HCEC 1CT (cell line): Measurements from ENCODE around the gene TALDO1.

Source experiments
- DNase-seq: peaks from one replicate; pipeline ENCODE4 v3.0.0-alpha.2; 2017

The TALDO1 gene

GRCh38 chr11:747158-748006 lies at the start of gene TALDO1:
TSS of gene TALDO1 (plus strand) at chr11:747464. CDS start at chr11:747482, 18 bp downstream.
- DNase-seq = peak; percentile 91

- peak; percentile 58 for DNase-seq
Observed at GRCh38 chr11:697811-698311, 49.4 kb upstream of the TALDO1 start.

GRCh38 chr11:698493-699115 lies 48.7 kb upstream of the TALDO1 start:
- no peak for DNase-seq

DNA sequence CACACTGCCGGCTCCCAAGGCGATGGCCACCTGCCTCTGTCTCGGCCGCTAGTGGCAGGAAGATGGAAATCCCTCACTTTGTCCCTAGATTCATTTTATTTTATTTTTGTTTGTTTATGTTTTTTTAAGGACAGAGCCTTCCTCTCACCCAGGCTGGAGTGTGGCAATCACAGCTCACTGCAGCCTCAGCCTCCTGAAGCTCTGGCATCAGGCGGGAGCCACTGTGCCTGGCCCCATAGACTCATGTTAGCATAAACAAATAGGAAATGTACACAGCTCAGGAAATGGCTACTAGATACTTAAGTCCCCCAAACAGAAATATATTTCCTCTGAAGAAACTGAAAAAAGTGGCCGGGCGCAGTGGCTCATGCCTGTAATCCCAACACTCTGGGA lies 48.2 kb upstream of the TALDO1 start:
- DNase-seq = no peak

GRCh38 chr11:699753-700152 lies 47.5 kb upstream of the TALDO1 start:
- no peak for DNase-seq

- no peak for DNase-seq
Observed at GRCh38 chr11:701741-702461, 45.4 kb upstream of the TALDO1 start.

DNA sequence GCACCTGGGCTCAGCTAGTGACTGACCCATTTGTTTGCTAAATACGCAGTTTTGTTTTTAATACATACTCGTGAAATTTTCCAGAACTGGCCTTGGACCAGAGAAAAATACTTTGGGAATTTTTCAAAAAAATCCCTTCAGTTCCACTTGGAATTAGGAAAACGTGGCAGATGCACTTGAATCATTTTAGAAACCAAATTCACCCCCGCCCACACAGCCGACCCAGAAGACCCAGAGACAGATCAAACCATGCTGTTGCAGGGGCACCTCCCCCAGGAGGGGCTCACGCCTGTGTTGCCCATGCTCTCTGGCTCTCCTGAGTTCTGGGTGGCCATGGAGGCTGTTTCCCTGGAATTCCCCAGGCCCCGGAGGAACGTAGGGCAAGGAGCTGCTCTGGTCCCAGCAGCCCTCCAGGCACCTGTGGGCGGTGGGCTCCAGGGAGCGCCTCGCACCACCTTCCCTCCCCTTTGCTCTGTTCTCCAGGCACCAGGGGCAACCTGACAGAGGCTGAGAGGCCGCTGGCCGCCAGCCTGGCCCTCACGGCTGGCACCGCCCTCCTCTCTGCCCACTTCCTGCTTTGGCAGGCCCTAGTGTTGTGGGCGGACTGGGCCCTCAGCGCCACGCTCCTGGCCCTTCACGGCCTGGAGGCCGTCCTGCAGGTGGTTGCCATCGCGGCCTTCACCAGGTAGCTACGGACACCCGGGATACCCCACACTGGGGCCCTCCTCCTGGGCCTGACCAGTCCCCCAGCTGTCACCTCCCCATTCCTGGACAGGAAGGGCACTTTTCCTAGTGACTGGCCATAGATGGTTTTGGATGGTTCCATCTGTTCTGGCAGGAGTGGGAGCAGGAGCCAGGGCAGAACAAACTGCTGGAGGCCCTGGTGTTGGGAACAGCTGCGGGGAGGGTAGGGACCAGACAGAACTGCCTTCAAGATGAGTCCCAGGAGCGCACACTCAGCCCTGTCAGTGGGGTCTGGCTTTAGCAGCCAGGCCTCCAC lies 44.5 kb upstream of the TALDO1 start:
- no peak for DNase-seq

DNA sequence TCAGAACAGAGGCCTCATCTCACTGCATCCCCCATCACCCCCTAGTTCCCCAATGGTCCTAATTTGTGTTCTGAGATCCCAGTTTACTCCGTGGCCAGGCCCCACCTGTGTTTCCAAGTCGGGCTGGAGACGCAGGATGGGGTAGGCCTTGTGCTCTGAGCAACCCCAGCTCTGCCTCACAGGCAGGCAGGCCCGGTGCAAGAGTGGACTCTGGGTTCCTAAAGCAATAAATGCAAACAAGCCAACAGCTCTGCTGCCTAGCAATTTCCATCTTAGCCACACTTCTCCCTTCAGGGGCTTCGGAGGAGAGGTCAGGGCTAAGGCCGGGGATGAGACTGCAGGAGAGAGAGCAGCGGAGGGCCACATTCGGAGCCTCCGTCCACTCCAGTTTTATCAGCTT lies 43.8 kb upstream of the TALDO1 start:
- DNase-seq = no peak

- DNase-seq = no peak
Observed at GRCh38 chr11:704228-704674, 43.0 kb upstream of the TALDO1 start.

GRCh38 chr11:704781-705645 lies 42.3 kb upstream of the TALDO1 start:
- DNase-seq = no peak

DNA sequence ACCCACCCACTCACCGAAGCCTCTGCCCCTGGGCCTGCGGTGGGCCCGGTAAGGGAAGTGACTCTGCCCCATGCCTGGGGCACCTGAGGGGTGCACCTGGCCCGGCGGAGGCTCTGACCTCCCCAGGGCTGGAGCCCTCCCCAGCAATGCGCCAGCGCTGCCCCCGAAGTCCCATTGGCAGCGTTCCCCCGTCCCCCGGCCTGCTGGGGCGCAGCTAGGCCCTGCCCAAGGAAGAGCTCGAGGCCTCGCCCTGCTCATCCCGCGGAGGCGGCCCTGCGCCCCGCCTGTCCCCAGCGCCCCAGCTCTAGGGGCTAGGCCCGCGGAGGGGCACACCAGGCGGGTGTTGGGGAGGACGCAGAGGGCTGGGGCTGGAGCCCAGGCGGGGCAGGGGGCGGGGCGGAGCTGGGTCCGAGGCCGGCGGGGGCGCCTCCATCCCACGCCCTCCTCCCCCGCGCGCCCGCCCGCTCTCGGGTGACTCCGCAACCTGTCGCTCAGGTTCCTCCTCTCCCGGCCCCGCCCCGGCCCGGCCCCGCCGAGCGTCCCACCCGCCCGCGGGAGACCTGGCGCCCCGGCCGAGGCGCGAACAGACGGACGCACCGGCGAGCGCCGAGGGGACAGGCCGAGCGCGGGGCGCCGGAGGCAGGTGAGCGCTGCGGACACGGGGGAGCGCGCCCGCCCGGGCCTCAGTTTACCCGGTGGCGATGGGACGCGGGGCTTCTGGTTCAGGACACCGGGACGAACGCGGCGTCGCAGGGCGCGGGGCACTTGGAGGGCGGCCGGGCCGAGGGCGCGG lies 41.4 kb upstream of the TALDO1 start, which contains the start of gene EPS8L2:
EPS8L2 (plus strand) TSS at position 586 of the 793 bp plus-strand sequence. CDS start 3,177 bp downstream, outside the sequence.
- DNase-seq = no peak

- peak; percentile 48 for DNase-seq
Observed at GRCh38 chr11:706439-706956, 40.8 kb upstream of the TALDO1 start.

DNA sequence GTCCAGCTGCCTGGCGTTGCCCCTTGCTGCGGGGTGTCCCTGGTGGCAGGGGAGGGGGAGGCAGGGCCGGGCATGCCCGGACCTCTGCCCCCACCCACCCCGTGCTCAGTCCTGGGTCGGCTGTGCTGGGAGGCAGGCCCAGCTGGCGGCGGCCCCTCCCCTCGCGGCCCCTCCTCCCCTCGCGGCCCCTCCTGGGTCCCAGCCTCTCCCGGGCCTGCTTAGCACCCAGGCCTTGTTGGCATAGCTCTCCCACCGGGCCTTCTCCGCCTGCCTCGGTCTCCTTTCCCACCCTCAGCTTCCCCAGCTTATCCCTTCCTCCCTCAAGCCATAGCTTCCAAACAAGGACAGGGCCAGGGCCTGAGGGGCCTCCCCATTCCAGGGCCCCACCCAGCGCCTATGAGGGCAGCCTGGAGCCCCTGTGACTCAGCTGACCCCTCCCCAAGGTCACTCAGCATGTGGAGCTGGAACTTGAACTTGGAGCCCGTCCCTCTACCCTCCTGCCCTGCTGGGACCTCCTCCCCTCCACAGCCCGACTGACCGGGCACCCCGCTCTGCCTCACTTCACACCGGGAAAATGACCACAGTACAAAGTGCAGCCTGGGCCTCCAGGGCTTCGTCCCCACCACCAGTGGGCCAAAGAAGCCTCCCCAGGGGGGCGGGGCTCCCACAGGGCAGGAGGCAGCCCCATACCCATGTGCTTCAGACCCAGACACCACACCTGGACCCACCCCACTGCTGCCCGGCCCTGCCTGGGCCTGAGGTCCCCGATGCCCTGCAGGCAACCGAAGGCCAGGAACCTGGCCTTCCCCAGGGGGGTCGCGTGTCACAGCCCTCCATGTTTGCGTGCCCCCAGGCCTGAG lies 40.1 kb upstream of the TALDO1 start:
- DNase-seq = peak; percentile 43

- DNase-seq = no peak
Observed at GRCh38 chr11:707817-708420, 39.3 kb upstream of the TALDO1 start.

DNA sequence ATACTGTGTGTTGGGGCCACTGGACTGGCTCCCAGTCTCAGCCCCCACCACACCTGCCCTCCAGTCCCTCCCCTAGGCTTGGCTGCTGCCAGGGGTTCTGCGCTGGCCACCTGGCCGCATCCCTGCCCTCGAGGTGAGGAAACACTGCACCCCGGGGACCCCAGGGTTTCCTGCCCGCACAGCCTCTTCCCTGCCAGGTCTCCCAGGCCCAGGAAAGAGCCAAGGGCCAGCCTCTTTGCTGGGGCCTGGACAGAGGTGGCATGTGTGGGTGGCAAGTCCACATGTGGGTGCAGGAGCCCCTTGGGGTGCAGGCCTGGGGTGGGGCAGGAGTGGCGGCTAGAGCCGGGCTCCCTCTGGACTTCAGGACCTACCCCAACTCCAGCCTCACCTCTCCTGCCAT lies 38.8 kb upstream of the TALDO1 start:
- DNase-seq = no peak

- DNase-seq = no peak
Observed at GRCh38 chr11:709109-709997, 37.9 kb upstream of the TALDO1 start.

GRCh38 chr11:714436-714835 lies 32.8 kb upstream of the TALDO1 start:
- DNase-seq = no peak
